Hypothalamus (tissue), 51 donors: ENCODE results near the gene ZSCAN5A.
"Not testable (repeated sequence)": the region's sequence is repeated elsewhere in the genome, so short reads cannot be mapped to it uniquely, and the experiment has no call there.

Experiments
- DNase-seq, 51 donors: peaks; one replicate each; lab custom pipeline; 2025; lab: John Stamatoyannopoulos, UW

Gene ZSCAN5A

DNA sequence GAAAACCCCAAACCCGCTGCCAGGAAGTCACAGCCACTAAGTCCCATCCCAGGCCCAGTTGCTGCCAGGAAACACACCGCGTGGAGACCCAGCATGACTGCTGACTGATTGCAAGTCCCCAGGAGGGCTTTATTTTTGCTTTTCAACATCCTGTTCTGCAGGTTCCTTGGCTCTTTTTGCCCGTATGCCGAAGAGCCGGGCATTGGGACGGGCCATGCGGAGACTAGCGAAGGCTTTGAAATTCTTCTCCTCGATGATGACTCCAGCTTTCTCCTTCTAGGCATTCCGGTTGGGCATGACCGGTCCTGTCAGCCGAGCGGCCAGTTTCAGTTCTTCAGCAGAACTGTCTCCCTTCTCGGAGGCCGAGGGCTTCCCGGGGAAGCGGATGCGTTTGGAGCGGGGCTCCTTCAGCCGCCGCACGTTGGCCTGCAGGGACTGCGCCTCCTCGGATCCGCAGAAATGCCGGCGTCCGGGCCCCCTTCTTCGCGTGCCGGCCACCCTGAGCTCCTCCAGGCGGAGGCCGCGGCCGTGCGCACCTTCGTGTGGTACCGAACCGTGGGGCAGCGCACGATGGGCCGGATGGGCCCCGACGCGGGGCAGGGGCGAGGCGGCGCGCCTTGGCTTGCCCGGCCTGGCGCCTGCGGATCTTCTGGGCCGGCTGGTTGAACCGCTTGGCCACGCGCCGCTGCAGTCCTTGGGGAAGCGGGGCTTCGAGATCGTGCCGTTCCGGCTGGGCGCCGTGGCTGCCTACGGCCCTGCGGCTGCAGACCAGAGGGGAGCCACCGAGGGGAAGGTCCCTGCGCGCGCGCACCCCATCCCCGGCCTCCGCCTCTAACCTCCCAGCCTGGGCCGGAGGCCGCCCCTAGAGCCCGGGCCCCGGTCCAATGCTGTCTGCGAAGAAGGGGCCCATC is 97.3 kb downstream of the ZSCAN5A start:
- DNase-seq = peak in 6 of 51 donors; percentile 0 to 16 (median 5)

DNA sequence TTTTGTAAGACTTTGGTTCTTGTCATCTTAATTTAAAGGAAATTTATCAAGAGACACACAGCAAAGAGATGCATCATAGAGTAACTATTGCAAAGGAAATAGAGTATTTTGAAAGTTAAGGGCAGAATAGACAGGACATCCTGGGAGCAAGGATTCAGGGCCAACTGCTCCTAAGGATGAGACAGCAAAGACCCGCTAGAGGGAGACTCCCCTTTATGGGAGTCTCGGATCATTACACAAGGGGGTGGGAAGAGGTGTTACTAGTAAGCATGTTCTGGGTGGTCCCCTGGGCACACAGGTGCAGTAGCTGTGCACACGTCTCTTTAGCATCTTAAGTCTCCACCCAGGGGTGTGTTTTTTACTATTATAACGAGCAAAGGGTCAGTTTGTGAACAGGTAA is 102.9 kb downstream of the ZSCAN5A start:
- DNase-seq = no peak

DNA sequence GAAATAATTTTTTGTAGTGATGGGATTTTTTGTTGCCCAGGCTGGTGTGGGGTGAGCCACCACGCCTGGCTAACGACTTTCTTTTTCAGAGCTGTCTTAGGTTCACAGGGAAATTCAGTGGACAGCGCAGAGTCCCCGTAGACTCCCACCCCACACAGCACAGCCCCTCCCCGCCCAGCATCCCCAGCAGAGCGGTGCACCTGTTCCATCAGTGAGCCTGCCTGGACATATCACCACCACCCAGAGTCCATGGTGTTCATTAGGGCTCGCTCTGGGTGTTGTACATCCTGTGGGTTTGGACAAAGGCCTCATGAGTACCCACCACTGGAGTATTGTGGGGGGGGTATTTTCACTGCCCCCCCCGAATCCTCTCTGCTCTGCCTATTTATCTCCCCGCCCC is 104.6 kb downstream of the ZSCAN5A start:
- DNase-seq = not testable (repeated sequence)

DNA sequence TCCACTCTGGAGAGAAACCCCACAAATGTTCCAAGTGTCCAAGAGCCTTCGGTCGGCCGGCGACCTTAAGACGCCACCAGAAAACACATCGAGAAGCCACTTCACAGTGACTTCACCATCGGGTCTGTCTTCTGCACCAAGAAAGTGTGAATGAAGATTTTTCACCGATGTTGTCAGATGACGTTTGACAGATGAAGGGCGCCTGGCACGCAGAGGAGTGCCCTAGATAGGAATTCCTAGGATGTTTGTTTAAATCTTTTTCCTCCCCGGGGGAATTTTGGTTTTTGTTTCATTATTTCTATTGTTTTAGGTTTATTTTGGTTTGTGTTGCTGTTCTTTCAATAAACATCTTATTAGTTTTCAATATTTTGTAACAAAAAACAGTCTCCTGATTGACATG is 105.5 kb downstream of the ZSCAN5A start:
- DNase-seq = no peak

DNA sequence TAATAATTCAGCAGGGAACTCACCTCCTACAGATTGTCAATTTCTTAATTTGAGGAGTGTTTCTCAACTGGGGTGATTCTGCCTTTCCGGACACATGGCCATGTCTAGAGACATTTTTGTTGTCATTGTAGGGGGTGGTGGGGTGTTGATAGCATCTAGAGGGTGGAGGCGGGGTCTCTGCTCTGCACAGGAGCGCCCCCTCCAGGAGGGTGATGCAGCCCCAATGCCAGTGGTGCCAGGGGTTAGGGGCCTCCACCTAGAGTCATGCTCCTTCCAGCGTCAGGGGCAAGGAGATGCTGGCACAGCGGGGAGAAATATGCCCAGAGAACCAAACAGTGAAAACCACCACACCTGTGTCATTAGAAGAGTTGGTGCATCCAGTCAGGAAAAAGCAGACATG is 107.1 kb downstream of the ZSCAN5A start:
- not testable (repeated sequence) for DNase-seq

DNA sequence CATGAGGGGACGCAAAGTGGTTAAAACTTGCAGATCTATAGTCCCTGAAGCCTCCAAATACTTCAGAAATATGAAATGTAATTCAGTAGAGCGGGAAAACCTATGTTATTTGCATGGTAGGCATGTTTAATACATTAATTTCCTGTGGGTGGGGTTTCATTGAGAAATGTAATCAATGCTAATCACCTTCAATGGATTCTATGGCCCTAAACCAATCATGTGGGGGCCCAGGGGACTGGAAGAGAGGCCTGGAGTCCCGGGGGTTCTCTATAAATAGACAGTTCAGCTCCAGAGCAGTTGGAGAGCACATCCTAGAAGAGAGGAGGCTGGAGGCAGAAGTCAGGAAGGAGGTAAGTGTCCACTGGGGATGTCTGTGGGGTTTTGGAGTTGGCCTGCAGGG is 112.7 kb downstream of the ZSCAN5A start, which contains the start of gene ZSCAN5C:
ZSCAN5C (plus strand) TSS at position 301 of the 400 bp plus-strand sequence. CDS start 3,641 bp downstream, outside the sequence.
- no peak for DNase-seq

DNA sequence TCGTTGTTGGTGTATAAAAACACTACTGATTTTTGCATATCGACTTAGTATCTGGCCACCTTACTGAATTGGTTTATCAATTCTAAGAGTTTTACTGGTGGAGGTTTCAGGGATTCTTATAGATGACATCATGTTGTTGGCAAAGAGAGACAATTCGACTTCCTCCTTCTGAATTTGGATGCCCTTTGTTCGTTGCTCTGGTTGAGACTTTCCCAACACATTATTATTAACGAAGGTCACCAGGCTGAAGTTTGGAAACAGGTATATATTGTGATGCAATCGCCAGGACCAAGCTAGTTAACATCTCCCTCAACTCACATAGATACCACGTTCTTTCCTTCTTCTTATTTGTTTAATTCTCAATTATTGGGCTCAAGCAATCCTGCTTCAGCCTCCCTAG is 115.0 kb downstream of the ZSCAN5A start:
- no peak for DNase-seq

DNA sequence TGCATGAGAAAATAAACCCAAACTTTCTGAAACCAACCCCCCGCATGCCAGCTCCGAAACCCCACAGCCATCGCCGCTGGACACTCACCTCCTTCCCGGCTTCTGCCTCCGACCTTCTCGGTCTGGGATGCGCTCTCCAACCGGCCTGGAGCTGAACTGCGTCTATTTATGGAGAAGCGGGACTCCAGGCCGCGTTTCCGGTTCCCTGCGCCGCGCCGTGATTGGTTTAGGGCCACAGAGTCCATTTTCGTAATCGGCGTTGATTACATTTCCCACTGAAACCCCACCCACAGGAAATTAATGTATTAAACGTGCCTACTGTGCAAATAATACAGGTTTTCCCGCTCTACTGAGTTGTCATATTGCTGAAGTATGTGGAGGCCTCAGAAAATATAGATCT is 117.0 kb downstream of the ZSCAN5A start, which contains the start of gene ZSCAN5B:
ZSCAN5B (minus strand) TSS at position 138 of the 400 bp plus-strand sequence. CDS start 4,731 bp downstream, outside the sequence.
- not testable (repeated sequence) for DNase-seq

DNA sequence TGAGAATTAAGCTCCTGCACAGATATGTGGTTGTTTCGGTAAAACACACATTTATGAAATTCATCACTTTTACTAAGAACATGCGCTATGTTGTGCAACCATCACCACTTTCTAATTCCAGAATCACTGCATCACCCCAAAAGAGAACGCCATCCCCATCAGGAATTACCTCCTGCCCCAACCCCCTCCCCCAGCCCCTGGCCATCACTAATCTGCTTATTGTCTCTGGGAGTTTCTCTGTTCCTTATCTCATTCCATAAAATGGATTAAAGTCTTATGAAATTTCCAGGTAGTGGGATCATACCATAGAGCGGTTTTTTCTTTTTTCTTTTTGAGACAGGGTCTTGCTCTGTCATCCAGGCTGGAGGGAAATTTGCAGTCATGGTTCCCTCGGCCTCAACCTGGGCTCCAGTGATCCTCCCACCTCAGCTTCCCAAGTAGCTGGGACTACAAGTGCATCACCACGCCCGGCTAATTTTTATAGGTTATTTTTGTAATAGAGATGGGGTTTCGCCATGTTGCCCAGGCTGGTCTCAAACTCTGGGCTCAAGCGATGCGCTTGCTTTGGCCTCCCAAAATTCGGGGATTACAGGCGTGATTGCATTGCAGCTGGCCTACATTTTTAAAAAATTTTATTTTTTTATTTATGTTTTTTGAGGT is 120.5 kb downstream of the ZSCAN5A start:
- no peak for DNase-seq

DNA sequence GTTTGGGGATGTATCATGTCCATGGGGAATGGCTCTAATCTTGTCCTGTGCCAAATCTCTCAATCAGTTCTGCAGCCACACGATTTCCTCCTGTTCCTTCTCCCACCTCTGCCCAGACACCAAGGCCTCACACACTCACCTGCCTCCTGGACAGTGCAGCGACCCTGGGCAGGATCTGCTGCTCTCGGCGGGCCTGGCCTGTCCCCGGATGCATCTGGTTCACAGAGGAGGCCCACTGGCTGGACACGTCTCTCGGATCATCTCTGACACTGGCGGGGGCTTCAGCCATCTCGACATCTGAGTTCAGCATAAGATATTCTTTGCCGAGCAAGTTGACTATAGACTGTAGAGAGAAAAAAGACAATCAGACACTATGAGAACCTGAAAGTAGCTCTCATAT is 122.9 kb downstream of the ZSCAN5A start:
- DNase-seq = no peak

DNA sequence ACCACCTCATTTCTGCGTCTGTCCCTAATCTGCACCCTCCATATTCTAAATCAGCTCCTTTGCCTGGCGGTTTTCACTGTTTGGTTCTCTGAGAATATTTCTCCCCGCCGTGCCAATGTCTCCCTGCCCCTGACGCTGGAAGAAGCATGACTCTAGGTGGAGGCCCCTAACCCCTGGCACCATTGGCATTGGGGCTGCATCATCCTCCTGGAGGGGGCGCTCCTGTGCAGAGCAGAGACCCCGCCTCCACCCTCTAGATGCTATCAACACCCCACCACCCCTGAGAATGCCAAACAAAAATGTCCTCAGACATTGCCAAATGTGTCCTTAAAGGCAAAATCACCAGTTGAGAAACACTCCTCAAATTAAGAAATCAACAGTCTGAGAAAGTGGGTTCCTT is 123.5 kb downstream of the ZSCAN5A start:
- DNase-seq = no peak

DNA sequence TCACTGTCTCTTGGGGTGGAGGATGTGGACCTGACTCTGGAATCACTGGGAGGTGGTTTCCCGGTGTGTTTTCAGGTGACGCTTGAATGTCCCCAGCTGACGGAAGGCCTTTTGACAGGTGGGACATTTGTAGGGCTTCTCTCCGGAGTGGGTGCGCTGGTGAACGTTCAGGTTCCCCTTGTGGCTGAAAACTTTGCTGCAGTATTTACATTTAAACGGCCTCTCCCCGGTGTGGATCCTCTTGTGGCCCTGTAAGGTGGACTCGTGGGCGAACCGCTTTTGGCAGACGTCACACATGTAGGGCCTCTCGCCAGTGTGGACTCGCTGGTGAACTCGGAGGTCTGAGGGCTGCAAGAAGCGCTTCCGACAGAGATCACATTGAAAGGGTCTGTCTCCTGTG is 124.9 kb downstream of the ZSCAN5A start:
- no peak for DNase-seq

DNA sequence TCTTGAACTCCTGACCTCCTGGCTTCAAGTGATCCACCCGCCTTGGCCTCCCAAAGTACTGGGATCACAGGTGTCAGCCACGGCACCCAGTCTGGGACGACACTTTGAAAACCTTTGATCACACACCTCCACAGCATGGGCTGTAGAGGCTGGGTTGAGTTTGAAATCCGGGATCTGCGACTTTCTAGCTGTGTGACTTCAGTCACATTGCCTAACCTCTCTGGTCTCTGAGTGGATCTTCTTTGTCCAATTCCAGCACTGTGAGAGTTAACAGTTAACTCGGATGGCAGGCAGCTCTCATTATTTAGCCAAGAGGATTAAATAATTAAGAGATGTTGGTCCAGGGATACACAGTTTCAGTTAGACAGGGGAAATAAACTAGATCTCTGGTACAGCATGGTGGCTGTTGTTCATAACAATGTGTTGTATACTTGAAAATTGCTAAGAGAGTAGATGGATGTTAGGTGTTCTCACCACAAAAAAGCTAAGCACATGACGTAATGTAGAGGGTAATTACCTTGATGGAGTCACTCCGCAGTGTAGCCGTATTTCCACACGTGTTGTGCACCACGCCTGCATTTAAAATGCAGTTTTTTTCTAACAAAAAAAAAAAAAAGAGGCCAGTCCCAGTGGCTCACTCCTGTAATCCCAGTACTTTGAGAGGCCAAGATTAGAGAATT is 136.9 kb downstream of the ZSCAN5A start:
- no peak for DNase-seq

DNA sequence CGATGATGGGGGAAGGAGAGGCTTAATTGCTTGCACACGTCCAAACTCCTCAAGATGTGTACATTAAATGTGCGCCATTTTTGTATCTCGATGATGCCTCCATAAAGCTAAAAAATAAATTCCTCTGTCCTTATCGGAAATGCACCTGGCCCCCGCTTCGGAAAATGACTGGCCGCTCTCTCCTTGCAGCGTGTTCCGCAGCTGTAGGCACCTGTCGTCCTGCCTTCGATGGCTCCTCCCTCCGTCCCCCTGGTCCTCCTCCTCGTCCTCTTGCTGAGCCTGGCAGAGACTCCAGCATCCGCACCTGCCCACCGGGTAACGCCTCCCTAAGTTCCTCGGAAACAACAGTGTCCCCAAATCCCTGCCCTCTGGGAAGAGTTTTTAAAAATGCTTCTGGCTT is 137.8 kb downstream of the ZSCAN5A start:
- DNase-seq = no peak

DNA sequence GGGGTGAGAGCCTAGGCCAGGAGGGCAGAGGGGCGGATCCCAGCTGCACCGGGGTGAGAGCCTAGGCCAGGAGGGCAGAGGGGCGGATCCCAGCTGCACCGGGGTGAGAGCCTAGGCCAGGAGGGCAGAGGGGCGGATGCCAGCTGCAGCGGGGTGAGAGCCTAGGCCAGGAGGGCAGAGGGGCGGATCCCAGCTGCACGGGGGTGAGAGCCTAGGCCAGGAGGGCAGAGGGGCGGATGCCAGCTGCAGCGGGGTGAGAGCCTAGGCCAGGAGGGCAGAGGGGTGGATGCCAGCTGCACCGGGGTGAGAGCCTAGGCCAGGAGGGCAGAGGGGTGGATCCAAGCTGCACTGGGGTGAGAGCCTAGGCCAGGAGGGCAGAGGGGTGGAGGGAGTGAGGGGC is 138.3 kb downstream of the ZSCAN5A start:
- not testable (repeated sequence) for DNase-seq

DNA sequence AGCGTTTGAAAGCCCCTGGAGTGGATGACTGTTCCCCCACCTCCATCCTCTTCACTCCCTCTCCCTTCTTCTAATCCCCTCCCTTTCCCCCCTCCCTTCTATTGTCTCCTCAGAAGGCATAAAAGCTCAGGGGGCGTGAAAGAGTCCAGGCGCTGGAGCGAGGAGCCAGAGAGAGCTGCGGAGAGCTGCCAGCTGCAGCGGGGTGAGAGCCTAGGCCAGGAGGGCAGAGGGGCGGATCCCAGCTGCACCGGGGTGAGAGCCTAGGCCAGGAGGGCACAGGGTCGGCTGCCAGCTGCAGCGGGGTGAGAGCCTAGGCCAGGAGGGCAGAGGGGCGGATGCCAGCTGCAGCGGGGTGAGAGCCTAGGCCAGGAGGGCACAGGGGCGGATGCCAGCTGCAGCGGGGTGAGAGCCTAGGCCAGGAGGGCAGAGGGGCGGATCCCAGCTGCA is 138.8 kb downstream of the ZSCAN5A start, which contains the start of gene GALP:
GALP (plus strand) TSS at position 148 of the 447 bp plus-strand sequence. CDS start 1,101 bp downstream, outside the sequence.
- DNase-seq = not testable (repeated sequence)

DNA sequence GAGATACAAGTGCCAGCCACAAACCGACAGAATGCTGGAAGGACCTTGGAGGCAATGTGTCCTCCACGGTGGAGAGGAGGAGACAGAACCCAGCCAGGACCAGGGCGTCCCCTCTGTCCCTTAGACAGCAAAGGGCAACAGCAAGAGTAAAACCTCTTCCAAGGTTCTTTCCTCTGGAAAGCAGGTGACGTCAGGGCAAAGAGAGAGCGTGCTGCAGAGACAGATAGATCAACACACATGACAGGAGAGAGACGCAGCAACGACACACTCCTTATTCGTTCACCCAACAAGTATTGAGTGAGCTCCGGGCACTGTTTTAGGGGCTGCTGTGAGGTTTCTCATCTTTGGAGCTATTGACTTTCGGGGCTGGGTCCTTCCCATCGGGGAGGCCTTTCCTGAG is 140.1 kb downstream of the ZSCAN5A start:
- DNase-seq = no peak

DNA sequence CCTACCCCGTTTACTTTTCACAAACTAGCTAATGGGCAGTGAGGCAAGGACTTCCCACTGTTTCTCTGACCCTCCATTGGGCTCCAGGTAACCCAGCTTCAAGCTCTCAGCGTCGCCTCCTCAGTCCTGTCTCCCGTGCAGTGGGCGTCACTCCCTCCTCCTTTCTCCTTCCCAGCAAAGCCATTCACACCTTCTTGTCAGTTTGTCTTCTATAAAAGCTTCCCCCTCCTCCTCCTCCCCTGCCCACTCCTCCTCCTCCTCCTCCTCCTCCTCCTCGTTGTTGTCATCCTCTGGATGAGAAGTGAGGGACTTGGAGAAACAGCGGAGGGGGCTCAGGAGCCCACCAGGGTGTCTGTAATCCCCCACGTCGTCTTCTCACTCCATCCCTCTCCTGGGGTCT is 140.6 kb downstream of the ZSCAN5A start:
- DNase-seq = no peak
